ENCODE measurements around the gene MLXIPL.
A peak's percentile ranks its signal among the peaks of the same experiment; 100 is the strongest.
"Not testable (repeated sequence)": the region's sequence is repeated elsewhere in the genome, so short reads cannot be mapped to it uniquely, and the experiment has no call there.

MLXIPL gene

DNA sequence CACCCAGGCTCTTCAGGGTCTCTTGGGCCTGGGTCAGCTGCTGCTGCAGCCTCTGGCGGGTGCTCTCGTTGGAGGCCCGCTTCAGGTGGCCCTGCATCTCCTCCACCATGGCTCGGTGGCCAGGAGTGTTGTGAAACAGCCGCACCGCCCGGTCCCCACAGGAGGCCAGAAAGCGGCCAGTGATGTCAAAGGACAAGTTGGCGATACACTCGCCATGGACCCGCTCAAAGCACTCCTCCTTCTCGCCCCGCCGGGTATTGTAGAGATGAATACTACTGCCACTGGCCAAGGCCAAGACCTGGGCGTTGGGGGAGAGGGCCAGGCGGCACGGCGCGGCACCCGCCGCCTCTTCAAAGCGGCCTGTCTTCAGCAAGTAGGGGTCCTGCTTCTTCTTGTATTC lies 53.8 kb downstream of the MLXIPL start:
- no peaks in the 10 kb centered on the region for H3K4me1 ChIP-seq
- no peak for DNase-seq
- no peak overlapping the region for H3K4me3 ChIP-seq (ENCODE audit: low read depth, low read length)
- no peaks in the 10 kb centered on the region for H3K27me3 ChIP-seq
- H3K36me3 ChIP-seq, result peaks cover 48% of the 10 kb centered on the region
- H3K9me3 ChIP-seq, result no peaks in the 10 kb centered on the region
- TF ChIP-seq, protein P1, sequence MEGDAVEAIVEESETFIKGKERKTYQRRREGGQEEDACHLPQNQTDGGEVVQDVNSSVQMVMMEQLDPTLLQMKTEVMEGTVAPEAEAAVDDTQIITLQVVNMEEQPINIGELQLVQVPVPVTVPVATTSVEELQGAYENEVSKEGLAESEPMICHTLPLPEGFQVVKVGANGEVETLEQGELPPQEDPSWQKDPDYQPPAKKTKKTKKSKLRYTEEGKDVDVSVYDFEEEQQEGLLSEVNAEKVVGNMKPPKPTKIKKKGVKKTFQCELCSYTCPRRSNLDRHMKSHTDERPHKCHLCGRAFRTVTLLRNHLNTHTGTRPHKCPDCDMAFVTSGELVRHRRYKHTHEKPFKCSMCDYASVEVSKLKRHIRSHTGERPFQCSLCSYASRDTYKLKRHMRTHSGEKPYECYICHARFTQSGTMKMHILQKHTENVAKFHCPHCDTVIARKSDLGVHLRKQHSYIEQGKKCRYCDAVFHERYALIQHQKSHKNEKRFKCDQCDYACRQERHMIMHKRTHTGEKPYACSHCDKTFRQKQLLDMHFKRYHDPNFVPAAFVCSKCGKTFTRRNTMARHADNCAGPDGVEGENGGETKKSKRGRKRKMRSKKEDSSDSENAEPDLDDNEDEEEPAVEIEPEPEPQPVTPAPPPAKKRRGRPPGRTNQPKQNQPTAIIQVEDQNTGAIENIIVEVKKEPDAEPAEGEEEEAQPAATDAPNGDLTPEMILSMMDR (IDR thresholded peaks at IDR 0.05; ENCODE audit: low read depth, low read length), result no peak

DNA sequence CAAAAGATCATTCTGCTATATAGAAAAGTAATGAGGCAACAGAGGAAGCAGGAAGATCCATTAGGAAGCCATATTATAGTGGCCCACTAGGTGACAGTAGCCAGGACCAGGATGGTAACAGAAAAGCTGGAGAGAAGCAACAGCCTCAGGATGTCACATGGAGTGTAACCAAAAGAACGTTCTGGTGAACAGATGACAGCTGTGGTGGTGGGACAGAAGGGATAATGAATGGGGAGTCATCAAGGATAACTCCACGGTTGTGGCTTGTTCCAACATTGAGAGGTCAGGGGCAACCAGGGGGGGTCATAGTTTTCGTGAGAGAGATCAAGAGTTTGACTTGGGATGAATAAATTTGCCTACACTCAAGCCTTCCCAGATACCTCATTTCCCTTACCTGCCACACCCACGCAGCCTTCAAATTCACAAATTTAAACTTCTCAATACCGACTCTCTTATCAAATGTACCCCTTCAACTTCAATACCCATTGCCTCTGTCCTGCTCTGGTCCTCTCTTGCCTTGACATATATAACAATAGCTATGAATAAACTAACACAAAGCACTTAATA lies 55.2 kb downstream of the MLXIPL start:
- H3K27me3 ChIP-seq, result peaks cover 4% of the 10 kb centered on the region; the same call in 1 of the 2 replicates
- no peak overlapping the region for H3K4me3 ChIP-seq (ENCODE audit: low read depth, low read length)
- TF ChIP-seq, protein P1 (IDR thresholded peaks at IDR 0.05; ENCODE audit: low read depth, low read length), result 0 out of 2 replicates have a peak, but pooled peaks have one; percentile 9
- no peak for DNase-seq
- no peaks in the 10 kb centered on the region for H3K4me1 ChIP-seq
- H3K9me3 ChIP-seq, result no peaks in the 10 kb centered on the region
- peaks cover 44% of the 10 kb centered on the region for H3K36me3 ChIP-seq

DNA sequence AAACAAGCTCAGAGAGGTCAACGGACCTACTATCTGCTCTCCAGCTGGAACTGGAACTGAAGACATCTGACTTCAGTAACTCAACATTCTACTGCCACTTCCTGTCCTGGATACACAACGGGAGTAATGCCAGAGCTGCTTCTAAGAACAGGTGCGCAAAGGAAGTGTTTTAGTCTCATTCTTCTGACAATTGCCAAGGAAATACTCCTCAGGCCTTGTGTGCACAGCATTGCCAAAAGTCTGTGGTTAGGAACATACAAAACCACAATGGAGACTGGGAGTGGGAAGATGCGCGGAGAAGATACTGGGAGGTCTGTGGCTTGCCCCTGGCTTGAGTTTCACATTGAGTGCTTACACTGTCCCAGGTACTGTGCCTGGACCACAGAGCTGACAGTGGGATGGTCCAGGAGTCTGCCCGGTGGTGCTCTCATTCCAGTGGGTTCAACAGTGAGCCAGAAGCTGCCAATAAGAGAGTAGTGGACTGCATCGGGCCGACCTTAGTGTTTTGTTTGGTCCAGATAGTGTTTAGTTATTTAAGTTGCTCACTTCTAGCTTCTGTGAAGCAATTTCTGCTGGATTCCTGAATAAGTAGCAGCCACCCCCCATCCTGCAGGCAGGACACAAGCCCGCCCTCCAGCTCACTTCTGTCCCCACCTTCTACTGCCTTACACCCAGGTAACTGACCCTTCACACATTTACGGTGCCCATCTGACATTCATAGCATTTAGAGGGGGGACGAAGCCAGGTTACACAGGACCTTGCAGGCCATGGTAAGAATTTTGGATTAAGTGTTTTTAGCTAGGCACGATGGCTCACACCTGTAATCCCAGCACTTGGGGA lies 56.3 kb downstream of the MLXIPL start:
- H3K27me3 ChIP-seq, result peaks cover 4% of the 10 kb centered on the region; the same call in 1 of the 2 replicates
- H3K4me3 ChIP-seq (ENCODE audit: low read depth, low read length), result no peak overlapping the region
- TF ChIP-seq, protein P1 (IDR thresholded peaks at IDR 0.05; ENCODE audit: low read depth, low read length), result no peak
- H3K36me3 ChIP-seq, result peaks cover 33% of the 10 kb centered on the region
- no peak for DNase-seq
- no peaks in the 10 kb centered on the region for H3K4me1 ChIP-seq
- no peaks in the 10 kb centered on the region for H3K9me3 ChIP-seq

DNA sequence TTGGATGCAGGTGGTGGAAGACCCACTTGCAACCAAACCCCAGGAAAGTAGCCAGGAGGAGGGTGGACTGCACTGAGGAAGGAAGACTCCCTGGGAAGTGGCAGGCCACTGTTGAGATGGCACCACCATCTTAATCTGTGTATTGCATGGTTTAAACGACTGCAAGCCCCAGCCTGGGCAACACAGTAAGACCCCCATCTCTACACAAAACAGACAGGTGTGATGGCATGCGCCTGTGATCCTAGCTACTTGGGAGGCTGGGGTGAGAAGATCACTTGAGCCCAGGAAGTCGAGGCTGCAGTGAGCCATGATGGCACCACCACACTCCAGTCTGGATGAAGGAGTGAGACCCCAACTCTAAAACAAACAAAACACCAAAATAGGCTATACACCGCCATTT lies 57.2 kb downstream of the MLXIPL start:
- TF ChIP-seq, protein P1 (IDR thresholded peaks at IDR 0.05; ENCODE audit: low read depth, low read length), result no peak
- Histone ChIP-seq H3K27me3 (peaks cover 4% of the 10 kb centered on the region; the same call in 1 of the 2 replicates), H3K4me3 (ENCODE audit: low read depth, low read length) (no peak overlapping the region), H3K9me3 (no peaks in the 10 kb centered on the region), H3K4me1 (no peaks in the 10 kb centered on the region), H3K36me3 (peaks cover 24% of the 10 kb centered on the region)
- no peak for DNase-seq

DNA sequence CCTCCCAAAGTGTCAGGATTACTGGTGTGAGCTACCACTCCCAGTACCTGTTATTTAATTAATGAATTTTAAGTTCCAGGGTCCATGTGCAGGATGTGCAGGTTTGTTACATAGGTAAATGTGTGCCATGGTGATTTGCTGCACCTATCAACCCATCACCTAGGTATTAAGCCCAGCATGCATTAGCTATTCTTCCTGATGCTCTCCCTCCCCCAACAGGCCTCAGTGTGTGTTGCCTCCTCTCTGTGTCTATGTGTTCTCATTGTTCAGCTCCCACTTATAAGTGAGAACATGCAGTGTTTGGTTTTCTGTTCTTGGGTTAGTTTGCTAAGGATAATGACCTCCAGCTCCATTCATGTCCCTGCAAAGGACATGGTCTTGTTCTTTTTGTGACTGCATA lies 57.9 kb downstream of the MLXIPL start:
- H3K9me3 ChIP-seq; H3K4me3 ChIP-seq (ENCODE audit: low read depth, low read length); H3K27me3 ChIP-seq; DNase-seq; H3K4me1 ChIP-seq: not testable (repeated sequence)
- peaks cover 20% of the 10 kb centered on the region for H3K36me3 ChIP-seq

DNA sequence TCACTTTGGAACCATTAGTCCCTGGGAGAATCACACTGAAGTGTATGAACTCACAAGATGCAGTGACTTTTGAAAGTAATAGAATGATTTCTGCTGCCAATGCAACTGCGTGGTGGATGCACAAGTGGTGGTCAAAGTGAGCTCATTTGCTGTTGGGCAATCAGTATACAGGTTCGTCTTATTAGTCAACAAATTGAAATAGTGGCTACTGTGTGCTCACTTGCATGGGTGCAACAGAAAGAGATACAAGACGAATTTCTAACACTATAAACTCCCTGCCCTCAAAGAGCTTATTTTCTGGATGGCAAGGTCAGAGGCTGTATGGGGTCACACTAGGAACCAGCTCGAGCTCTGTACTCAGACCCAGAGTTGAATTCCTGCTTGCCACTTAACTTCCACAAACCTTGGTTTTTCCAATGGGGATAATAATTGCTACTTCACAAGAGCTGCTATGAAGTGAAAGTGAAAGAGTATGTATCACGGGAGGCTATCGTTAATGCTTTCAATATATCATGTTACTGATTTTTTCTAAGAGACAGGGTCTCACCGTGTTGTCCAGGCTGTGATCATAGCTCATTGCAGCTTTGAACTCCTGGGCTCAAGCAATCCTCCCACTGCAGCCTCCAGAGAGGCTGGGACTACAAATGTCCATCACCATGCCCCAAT lies 58.5 kb downstream of the MLXIPL start:
- Histone ChIP-seq H3K27me3 (peaks cover 4% of the 10 kb centered on the region; the same call in 1 of the 2 replicates), H3K4me3 (ENCODE audit: low read depth, low read length) (no peak overlapping the region), H3K9me3 (no peaks in the 10 kb centered on the region), H3K36me3 (peaks cover 13% of the 10 kb centered on the region), H3K4me1 (no peaks in the 10 kb centered on the region)
- no peak for DNase-seq
- TF ChIP-seq, protein P1 (IDR thresholded peaks at IDR 0.05; ENCODE audit: low read depth, low read length), result no peak
